Stimulated activated CD8-positive, alpha-beta memory T cell treated with anti-CD3 and anti-CD28 coated beads, Interleukin-15, amount 100 ng/mL, for 24 hours (primary cell): ENCODE data around the gene FBN2.

Source experiments
- DNase-seq: peaks from one replicate; pipeline ENCODE4 v3.0.0-alpha.2; 2020; ENCODE audit warnings: low read depth

FBN2 gene

DNA sequence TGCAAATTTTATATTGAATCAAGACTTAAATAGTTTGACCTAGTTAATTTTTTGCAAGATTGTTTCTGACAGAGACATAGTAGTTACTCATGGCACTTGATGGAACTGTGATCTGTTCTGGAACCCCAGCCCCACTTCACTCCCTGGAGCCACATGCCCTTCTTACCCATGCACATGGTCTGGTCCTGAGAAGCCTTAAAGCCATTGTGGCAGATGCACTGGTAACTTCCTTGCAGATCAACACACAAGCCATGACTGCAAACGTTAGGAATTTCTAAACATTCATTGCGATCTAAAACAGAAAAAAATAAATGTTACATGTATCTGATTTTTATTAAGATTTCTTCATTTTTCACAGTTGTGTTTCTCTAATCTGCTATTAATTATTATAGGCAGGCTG is 233.3 kb downstream of the FBN2 start:
- no peak for DNase-seq

- no peak for DNase-seq
These were observed 234.0 kb downstream of the FBN2 start for GRCh38 chr5:128304088-128304487.

DNA sequence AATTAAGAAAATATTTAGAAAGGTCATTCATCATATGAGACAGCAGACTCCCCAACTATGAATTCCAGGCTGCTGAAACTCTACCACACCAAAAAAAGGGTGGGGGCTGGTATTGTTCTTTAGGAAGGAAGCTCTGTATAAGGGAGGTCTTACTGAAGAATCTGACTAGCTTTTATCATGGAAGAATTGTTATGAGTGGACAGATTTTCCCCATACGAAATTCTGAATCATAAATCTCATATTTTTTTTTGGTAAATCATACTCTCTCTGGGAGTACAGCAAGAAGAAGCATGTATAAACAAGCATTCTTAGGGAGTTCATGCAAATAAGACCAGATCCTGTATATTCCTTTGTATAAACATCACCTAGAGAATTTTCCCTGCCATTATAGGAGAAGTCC is 234.5 kb downstream of the FBN2 start:
- no peak for DNase-seq

DNA sequence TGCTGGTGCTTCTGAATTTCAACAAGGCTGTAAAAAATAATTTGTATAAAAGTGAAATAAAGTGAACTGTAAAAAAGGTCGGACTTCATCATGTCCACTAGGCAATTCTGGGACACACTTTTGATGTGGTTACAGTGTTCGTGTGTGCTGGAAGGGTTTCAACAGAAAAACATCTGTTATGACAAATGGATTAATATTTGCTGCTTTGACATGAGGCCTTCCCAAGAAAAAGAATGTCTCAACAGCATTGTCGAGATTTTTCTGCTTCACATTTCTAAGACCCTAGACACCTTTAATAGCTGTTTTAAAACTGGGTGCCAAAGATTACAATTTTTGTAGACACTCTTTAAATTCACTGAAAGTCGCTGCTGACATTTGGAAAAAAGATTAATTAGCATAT is 237.9 kb downstream of the FBN2 start:
- no peak for DNase-seq

DNA sequence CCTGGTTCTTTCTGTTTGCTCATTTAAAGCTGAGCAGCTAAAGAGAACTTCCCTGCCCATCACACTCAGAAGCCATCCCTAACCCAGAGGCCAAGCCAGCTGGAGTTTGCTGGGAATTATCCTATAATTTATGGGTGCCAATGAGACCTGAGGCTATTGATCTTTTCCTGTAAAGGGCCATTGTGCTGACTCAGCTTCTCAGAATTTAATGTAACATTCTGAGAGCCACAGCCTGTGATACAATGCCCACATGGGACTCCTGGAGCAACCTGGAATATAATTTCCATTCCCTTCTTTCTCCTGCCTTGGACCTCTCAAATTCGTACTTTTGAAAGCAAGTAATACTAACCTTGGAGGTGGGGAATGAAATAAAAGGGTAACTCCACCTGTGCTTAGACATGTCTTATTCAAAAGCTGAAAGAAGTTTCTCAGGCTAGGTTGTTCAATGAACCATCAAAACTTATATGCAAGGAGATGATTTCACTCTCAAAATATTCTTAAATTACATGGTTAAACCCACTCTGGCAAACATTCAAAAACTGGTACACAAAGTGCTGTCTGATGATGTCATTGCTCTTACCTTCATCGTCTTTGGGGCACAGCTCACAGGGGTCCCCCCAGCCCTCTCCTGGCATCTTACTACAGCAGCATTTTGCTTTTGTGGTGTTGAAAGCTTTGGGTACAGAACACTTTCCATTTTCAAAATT is 247.7 kb downstream of the FBN2 start:
- DNase-seq = no peak

GRCh38 chr5:128287740-128288139 is 250.3 kb downstream of the FBN2 start:
- no peak for DNase-seq

DNA sequence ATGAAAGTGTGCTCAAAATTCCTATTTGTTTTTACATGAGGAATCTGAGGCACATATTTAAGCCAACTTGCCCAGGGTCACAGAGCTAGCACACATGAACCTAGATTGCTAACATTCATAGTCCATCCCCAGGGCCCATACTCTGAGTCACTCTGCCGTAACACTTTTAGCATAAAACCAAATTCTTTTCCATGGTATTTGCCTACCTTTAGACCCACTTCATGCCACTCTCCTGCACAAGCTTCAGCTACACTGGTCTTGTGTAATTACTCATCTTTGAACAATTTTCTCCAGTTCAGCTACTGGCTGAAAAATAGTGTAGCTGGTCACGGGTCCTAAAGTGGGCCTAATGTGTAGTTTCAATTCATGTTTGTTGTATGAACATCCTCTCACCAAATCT is 253.8 kb downstream of the FBN2 start:
- DNase-seq = no peak

GRCh38 chr5:128279345-128279744 is 258.7 kb downstream of the FBN2 start:
- DNase-seq = no peak

GRCh38 chr5:128276537-128277216 is 261.4 kb downstream of the FBN2 start:
- DNase-seq = no peak

DNA sequence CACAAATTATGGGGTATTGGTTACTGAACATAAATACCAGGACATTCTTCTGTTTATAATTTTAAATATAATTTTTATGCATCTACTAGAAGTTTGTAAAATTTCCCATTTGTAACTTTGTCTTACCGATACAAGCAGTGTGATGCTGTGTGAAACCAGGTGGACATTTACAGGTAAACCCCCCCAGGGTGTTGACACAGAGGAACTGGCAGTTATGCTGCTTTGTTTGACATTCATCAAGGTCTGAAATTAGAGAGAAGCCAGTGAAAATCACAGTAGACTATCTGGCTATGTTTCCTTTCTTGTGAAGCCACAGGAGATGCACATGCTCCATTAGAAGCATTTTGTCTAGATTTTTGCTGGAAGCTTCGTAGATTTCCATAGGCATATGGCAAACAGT is 263.6 kb downstream of the FBN2 start:
- DNase-seq = no peak

GRCh38 chr5:128273736-128274135 is 264.3 kb downstream of the FBN2 start:
- DNase-seq = no peak

GRCh38 chr5:128271859-128272464 is 266.1 kb downstream of the FBN2 start:
- DNase-seq = no peak

DNA sequence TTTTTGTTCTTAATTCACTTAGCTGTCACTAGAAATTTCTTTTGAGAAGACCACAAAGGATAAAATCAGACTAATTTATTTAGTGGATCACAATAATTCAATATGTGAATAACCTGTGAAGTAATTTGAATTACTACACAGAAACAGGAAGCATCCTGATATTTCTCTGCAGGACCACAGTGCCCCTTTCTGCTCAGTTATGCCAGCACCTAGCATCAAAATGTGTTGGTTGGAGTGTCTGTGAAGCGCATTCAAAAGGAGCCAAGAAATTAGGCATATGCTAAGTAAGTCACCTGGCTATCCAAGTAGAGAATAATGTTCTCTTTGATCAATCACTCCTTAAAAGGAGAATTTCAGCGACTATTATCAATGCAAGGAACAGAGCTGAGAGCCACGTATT is 267.0 kb downstream of the FBN2 start:
- no peak for DNase-seq

GRCh38 chr5:128264564-128265360 is 273.3 kb downstream of the FBN2 start:
- no peak for DNase-seq

GRCh38 chr5:128263357-128263756 is 274.7 kb downstream of the FBN2 start:
- no peak for DNase-seq

GRCh38 chr5:128262911-128263310 is 275.1 kb downstream of the FBN2 start:
- DNase-seq = no peak

GRCh38 chr5:128259607-128260021 is 278.4 kb downstream of the FBN2 start:
- no peak for DNase-seq

- no peak for DNase-seq
These were observed 279.7 kb downstream of the FBN2 start for GRCh38 chr5:128258372-128258771.

- no peak for DNase-seq
These were observed 281.0 kb downstream of the FBN2 start for GRCh38 chr5:128257076-128257475.

DNA sequence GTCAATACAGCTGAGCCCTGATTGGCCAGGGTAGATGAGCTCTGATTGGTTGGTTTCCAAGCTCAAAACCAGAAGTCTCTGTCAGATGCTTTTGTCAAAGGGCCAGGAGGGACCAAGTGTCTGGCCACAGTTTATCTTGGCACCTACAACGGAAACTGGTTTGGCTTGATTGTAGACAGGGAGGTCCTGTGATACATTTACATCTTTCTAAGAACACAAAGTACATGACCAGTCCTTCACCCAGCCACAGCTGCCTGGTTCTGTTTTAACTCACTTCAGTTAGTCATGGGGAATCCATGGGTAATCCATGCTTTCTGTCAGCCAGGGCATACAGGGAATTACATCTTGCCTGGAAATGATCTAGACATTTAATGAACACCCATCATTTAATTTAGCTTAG is 283.3 kb downstream of the FBN2 start:
- no peak for DNase-seq

GRCh38 chr5:128253880-128254279 is 284.2 kb downstream of the FBN2 start:
- DNase-seq = no peak

GRCh38 chr5:128253161-128253560 is 284.9 kb downstream of the FBN2 start:
- no peak for DNase-seq

DNA sequence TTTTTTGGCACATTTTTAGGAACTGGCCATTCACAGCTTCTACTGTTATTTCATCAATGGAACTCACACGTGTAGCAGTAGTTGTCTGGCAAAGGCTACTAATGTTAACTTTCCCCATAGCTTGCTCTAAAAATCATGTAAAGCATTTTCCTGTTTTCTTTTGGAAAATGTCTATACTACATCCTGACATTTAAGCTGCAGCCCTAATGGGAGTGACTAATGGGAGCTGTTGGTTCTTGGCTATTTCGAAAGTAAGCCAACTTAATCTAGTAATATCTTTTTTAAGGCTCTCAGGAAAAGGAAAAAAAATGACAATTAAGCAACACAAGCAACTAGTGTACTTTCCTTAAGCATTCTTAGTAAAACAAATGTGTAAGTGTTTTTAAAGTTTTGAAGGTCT is 285.3 kb downstream of the FBN2 start:
- no peak for DNase-seq
